Tibial nerve (tissue), 4 donors: Measurements from ENCODE around the gene UBE2F. TPM values are rescaled to one million over a fixed set of nuclear protein-coding genes. Genes with fewer than 3 reads are reported as not detected.
"Not testable (repeated sequence)": the region's sequence is repeated elsewhere in the genome, so short reads cannot be mapped to it uniquely, and the experiment has no call there.

Source experiments
- DNase-seq, 2 donors: peaks; one replicate each; pipeline ENCODE4 v3.0.0-alpha.2; 2019; ENCODE audit warnings: low spot score in 2 of 2
- H3K27ac ChIP-seq, 4 donors: fragments of 200-600 bp; sonication (generic) in 3 of 4; one replicate each; pipeline ENCODE4 v1.5.1; 2017 to 2019; ENCODE audit warnings: mild to moderate bottlenecking in 1 of 4
- H3K27me3 ChIP-seq, 2 donors: fragments of 200-600 bp; sonication (generic) in 1 of 2; one replicate each; pipeline versions ENCODE4 v1.5.1 to v1.6.0; 2017 to 2019
- H3K36me3 ChIP-seq, 3 donors: fragments of 200-600 bp; sonication (generic); one replicate each; pipeline ENCODE4 v1.5.1; 2018 to 2019
- H3K4me1 ChIP-seq, 4 donors: fragments of 200-600 bp; sonication (generic) in 3 of 4; one replicate each; pipeline ENCODE4 v1.5.1; 2017 to 2019
- H3K4me3 ChIP-seq, 4 donors: fragments of 200-600 bp; sonication (generic) in 3 of 4; one replicate each; pipeline ENCODE4 v1.5.1; 2017 to 2019; ENCODE audit warnings: mild to moderate bottlenecking in 1 of 4, moderate library complexity in 1 of 4
- H3K9me3 ChIP-seq, 4 donors: fragments of 200-600 bp; sonication (generic) in 3 of 4; one replicate each; pipeline ENCODE4 v1.5.1; 2017 to 2019
- EP300 ChIP-seq, 2 donors: sonication (generic); formaldehyde crosslinking; IDR thresholded peaks; one replicate each; pipeline ENCODE4 v1.6.1; 2017; ENCODE audit warnings: antibody characterized with exemption in 2 of 2, mild to moderate bottlenecking in 1 of 2
- POLR2A ChIP-seq, 2 donors: fragments of 450-650 bp; IDR thresholded peaks; one replicate each; pipeline ENCODE4 v1.6.1; 2017; ENCODE audit warnings: antibody characterized with exemption in 2 of 2, mild to moderate bottlenecking in 2 of 2, moderate library complexity in 2 of 2
- WGBS, 2 donors: methylation state at CpG; one replicate each; pipeline ENCODE4 v1.1.5; 2018; 5-methylcytosine and 5-hydroxymethylcytosine counted together
- total RNA-seq, 4 donors: library from RNA; depleted of rRNA; stranded (reverse); fragments of >200 nt; gene quantifications; one replicate each; pipeline ENCODE4 v1.1.0, GENCODE V29; 2016
- TF ChIP-seq, protein P1 (sequence below), 5 experiments: fragments of 200-600 bp in 3 of 5; fragments of 450-650 bp in 2 of 5; sonication (generic) in 3 of 5; IDR thresholded peaks; one replicate each; pipeline ENCODE4 v1.5.1; 2016 to 2019; ENCODE audit warnings: antibody characterized with exemption in 5 of 5, mild to moderate bottlenecking in 3 of 5, moderate library complexity in 2 of 5

Gene UBE2F
- total RNA-seq, 4 donors from 2014 or later = 35.1 to 73.8 (median 41.2) TPM

DNA sequence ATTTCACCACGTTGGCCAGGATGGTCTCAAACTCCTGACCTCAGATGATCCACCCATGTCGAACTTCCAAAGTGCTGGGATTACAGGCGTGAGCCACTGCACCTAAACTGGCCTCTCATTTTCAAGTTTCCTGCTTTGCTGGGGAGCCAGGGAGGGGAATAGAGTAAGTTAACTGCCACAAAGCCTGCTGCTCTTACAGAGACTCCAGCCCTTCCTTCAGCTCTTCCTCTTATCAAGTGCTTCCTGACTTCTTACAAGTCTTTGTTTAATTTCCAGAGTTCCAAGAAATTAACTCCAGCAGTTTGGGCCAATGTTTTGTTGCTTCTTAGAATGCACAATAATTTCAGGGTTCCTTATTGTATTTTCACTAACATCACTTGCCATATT is 24.3 kb upstream of the UBE2F start:
- TF ChIP-seq POLR2A (IDR thresholded peaks at IDR 0.05) = no peak
- no peak for TF ChIP-seq EP300 (IDR thresholded peaks at IDR 0.05)
- TF ChIP-seq, protein P1, sequence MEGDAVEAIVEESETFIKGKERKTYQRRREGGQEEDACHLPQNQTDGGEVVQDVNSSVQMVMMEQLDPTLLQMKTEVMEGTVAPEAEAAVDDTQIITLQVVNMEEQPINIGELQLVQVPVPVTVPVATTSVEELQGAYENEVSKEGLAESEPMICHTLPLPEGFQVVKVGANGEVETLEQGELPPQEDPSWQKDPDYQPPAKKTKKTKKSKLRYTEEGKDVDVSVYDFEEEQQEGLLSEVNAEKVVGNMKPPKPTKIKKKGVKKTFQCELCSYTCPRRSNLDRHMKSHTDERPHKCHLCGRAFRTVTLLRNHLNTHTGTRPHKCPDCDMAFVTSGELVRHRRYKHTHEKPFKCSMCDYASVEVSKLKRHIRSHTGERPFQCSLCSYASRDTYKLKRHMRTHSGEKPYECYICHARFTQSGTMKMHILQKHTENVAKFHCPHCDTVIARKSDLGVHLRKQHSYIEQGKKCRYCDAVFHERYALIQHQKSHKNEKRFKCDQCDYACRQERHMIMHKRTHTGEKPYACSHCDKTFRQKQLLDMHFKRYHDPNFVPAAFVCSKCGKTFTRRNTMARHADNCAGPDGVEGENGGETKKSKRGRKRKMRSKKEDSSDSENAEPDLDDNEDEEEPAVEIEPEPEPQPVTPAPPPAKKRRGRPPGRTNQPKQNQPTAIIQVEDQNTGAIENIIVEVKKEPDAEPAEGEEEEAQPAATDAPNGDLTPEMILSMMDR (IDR thresholded peaks at IDR 0.05) = no peak
- Histone ChIP-seq H3K27me3 (no peaks in the 10 kb centered on the region), H3K4me1 (no peaks in the 10 kb centered on the region), H3K4me3 (no peak overlapping the region), H3K9me3 (peaks cover 0 to 16% (median 0%) of the 10 kb centered on the region in 4 donors), H3K27ac (no peak overlapping the region), H3K36me3 (no peaks in the 10 kb centered on the region)
- DNase-seq = no peak
- 65 to 74% methylated on average over 3 of the region's 3 CpGs for WGBS, 2 donors

DNA sequence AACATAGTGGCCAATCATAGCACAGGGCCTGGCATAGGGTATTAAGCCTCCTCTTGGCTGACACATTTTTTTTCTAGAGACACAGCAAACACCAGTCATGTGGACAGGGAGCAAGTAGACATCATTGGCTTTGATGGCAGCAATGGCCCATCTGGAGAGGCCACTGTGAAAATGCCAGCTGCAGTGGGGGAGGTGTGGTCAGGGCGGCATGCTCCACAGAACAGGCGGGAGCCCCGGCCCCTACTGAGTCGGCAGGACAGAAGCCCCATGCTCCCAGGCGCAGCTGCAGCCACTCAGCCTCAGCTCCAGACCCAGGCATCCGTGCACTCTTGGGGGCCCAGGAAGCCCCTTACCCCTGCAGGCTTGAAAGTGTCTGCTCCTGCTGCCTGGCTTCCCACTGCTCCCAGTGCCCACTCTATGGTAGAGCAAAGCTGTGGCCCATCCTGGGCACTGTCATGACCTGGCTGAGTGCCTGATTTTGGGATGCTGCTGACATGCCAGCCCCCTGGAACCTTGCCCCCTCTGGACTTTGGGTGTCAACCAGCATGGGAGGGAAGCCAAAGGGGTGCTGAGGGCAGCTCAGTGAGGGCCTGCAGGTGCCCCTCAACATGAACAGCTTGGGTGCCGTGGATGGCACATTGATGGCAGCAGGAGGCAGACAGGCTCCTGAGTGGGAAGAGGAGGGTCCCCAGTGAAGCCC is 23.3 kb upstream of the UBE2F start:
- no peak overlapping the region for H3K4me3 ChIP-seq
- no peaks in the 10 kb centered on the region for H3K27me3 ChIP-seq
- no peaks in the 10 kb centered on the region for H3K36me3 ChIP-seq
- no peak overlapping the region for H3K27ac ChIP-seq
- no peak for TF ChIP-seq POLR2A (IDR thresholded peaks at IDR 0.05)
- TF ChIP-seq EP300 (IDR thresholded peaks at IDR 0.05) = no peak
- TF ChIP-seq, protein P1 (IDR thresholded peaks at IDR 0.05) = no peak
- no peak for DNase-seq
- WGBS, 2 donors = 88% methylated on average over 5 to 7 of the region's 7 CpGs
- H3K9me3 ChIP-seq = peaks cover 0 to 16% (median 0%) of the 10 kb centered on the region in 4 donors
- no peaks in the 10 kb centered on the region for H3K4me1 ChIP-seq

DNA sequence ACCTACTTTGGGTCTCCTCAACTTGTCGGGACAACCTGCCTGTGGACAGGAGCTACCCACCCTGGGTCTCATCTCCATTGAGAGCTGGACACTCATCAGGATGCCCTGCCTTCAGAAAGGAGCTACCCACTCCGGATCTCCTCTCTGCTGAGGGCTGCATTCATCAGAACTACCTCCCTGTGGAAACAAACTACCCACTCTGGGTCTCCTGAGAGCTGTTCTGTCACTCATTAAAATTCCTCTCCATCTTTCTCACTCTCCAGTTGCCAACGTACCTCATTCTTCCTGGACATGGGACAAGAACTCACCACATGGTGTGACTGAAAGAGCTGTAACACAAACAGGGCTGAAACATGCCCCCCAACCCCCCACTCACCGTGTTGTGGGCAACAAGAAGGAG is 22.5 kb upstream of the UBE2F start:
- Histone ChIP-seq H3K27me3 (no peaks in the 10 kb centered on the region), H3K27ac (no peak overlapping the region), H3K36me3 (no peaks in the 10 kb centered on the region), H3K4me1 (no peaks in the 10 kb centered on the region), H3K9me3 (peaks cover 0 to 16% (median 0%) of the 10 kb centered on the region in 4 donors), H3K4me3 (no peak overlapping the region)
- WGBS, 2 donors = 85 to 88% methylated on average over 3 to 4 of the region's 4 CpGs
- no peak for DNase-seq
- TF ChIP-seq EP300 (IDR thresholded peaks at IDR 0.05) (no peak), POLR2A (IDR thresholded peaks at IDR 0.05) (no peak)
- TF ChIP-seq, protein P1 (IDR thresholded peaks at IDR 0.05) = no peak

DNA sequence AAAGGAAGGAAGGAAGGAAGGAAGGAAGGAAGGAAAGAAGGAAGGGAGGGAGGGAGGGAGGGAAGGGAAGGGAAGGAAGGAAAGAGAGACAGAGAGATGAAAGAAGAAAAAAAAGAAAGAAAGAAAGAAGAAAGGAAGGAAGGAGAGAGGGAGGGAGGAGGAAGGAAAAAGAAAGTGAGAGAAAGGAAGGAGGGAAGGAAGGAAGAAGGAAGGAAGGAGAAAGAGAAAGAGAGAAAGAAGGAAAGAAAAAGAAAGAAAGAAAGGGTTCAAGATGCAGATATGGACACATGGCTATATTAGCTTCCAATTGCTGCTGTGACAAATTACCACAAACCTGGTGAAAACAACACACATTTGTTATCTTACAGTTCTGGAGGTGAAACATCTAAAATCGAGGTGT is 20.4 kb upstream of the UBE2F start:
- no peaks in the 10 kb centered on the region for H3K4me1 ChIP-seq
- peaks cover 0 to 16% (median 0%) of the 10 kb centered on the region in 4 donors for H3K9me3 ChIP-seq
- no peak for DNase-seq
- WGBS, 2 donors = 39 to 68% methylated on average over 1 of the region's 1 CpG
- H3K4me3 ChIP-seq = no peak overlapping the region
- TF ChIP-seq, protein P1 (IDR thresholded peaks at IDR 0.05) = no peak
- TF ChIP-seq POLR2A (IDR thresholded peaks at IDR 0.05) (no peak), EP300 (IDR thresholded peaks at IDR 0.05) (no peak)
- H3K36me3 ChIP-seq = no peaks in the 10 kb centered on the region
- H3K27ac ChIP-seq = no peak overlapping the region
- H3K27me3 ChIP-seq = no peaks in the 10 kb centered on the region

DNA sequence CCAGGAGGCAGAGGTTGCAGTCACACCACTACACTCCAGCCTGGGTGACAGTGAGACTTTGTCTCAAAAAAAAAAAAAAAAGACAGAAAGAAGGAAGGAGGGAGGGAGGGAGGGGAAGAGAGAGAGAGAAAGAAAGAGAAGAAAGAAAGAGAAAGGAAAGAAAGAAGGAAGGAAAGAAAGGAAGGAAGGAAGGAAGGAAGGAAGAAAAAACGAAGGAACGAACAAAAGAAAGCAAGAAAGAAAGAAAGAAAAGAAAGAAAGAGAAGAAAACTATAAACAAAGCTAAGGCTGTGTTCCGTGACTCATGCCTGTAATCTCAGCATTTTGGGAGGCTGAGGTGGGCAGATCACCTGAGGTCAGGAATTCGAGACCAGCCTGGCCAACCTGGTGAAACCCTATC is 15.5 kb upstream of the UBE2F start:
- H3K4me3 ChIP-seq, DNase-seq, H3K9me3 ChIP-seq, H3K36me3 ChIP-seq, H3K27ac ChIP-seq: not testable (repeated sequence)
- WGBS, 2 donors = 78 to 87% methylated on average over 4 of the region's 4 CpGs
- H3K4me1 ChIP-seq = peaks cover 0 to 10% (median 8%) of the 10 kb centered on the region in 4 donors
- H3K27me3 ChIP-seq = peaks cover 0 to 35% of the 10 kb centered on the region in 2 donors
